Calu3 (cell line): Measurements from ENCODE around the gene TOB1. TPM values are rescaled to one million over a fixed set of nuclear protein-coding genes. Genes with fewer than 3 reads are reported as not detected.
"Not testable (repeated sequence)": the region's sequence is repeated elsewhere in the genome, so short reads cannot be mapped to it uniquely, and the experiment has no call there.

Experiments
- BruUV-seq: library from RNA; stranded (reverse); fragments of 400-500 nt; replicated peaks from 2 replicates; lab custom pipeline; 2021; lab: Mats Ljungman, UMichigan
- CTCF ChIA-PET: fragments of 300-600 bp; sonication (Branson Sonifier 250); formaldehyde crosslinking; loops from one replicate; lab custom pipeline; 2022; ENCODE audit warnings: antibody characterized with exemption; lab: Charles Lee
- DNase-seq: peaks from one replicate; pipeline ENCODE4 v3.0.0; 2022
- H3K27ac Mint-ChIP-seq: one replicate; pipeline ENCODE4 v1.8.0; 2022; ENCODE audit warnings: mixed read lengths; ENCODE audit not compliant: unreplicated experiment
- H3K27me3 Mint-ChIP-seq: one replicate; pipeline ENCODE4 v1.8.0; 2022; ENCODE audit warnings: mixed read lengths; ENCODE audit not compliant: unreplicated experiment
- H3K36me3 Mint-ChIP-seq: one replicate; pipeline ENCODE4 v1.8.0; 2022; ENCODE audit warnings: mild to moderate bottlenecking, moderate library complexity, mixed read lengths; ENCODE audit not compliant: insufficient read depth, unreplicated experiment
- H3K4me1 Mint-ChIP-seq: one replicate; pipeline ENCODE4 v1.8.0; 2022; ENCODE audit warnings: mild to moderate bottlenecking, low read depth, mixed read lengths; ENCODE audit not compliant: unreplicated experiment
- H3K4me3 Mint-ChIP-seq: one replicate; pipeline ENCODE4 v1.8.0; 2022; ENCODE audit warnings: mild to moderate bottlenecking, low read depth, moderate library complexity, mixed read lengths; ENCODE audit not compliant: unreplicated experiment
- H3K9me3 Mint-ChIP-seq: one replicate; pipeline ENCODE4 v1.8.0; 2022; ENCODE audit warnings: low read depth, mixed read lengths; ENCODE audit not compliant: unreplicated experiment
- intact Hi-C: fragments of 100-400 bp; cut with micrococcal nuclease; formaldehyde crosslinking; loops from one replicate; pipeline ENCODE4 v1.10.0; 2022; ENCODE audit not compliant: unreplicated experiment
- total RNA-seq: library from RNA; stranded (reverse); gene quantifications from 2 replicates; pipeline ENCODE4 v1.2.3, GENCODE V29; 2022
- TF ChIP-seq, protein P1 (sequence below): fragments of 200-600 bp; IDR thresholded peaks from one replicate; pipeline ENCODE4 v1.8.0; 2022; ENCODE audit warnings: antibody characterized with exemption; ENCODE audit not compliant: unreplicated experiment

The TOB1 gene
- total RNA-seq, 1 experiment from 2014 or later: 177 TPM

DNA sequence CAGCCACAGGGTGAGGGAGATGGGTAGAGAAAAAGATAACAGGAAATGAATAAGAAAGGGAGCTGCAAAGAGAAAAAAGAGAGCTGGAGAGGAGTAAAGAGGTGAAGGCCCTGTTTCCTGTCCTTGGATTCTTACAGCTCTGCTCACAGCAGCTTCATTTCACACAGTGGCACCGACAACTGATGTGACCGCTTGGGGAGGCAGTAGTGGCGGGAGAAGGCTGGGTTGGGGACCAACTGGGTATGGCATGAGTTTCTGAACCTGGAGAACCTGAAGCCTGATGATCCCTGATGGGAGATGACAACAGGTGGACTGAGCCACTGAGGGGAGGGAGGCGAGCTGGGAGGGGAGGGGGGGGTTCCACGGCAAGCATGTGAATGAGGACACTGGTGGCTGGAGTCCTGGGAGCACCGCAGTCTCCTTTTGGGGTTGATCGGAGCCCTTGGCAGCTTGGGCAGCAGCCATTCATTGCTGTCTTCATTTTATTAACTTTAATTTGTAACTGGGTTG, 34.3 kb upstream of the TOB1 start:
- H3K4me1 Mint-ChIP-seq: peaks cover 69% of the 10 kb centered on the region
- intact Hi-C loops: no loop called here
- no peak overlapping the region for H3K4me3 Mint-ChIP-seq
- BruUV-seq: no TSS peak
- TF ChIP-seq, protein P1, sequence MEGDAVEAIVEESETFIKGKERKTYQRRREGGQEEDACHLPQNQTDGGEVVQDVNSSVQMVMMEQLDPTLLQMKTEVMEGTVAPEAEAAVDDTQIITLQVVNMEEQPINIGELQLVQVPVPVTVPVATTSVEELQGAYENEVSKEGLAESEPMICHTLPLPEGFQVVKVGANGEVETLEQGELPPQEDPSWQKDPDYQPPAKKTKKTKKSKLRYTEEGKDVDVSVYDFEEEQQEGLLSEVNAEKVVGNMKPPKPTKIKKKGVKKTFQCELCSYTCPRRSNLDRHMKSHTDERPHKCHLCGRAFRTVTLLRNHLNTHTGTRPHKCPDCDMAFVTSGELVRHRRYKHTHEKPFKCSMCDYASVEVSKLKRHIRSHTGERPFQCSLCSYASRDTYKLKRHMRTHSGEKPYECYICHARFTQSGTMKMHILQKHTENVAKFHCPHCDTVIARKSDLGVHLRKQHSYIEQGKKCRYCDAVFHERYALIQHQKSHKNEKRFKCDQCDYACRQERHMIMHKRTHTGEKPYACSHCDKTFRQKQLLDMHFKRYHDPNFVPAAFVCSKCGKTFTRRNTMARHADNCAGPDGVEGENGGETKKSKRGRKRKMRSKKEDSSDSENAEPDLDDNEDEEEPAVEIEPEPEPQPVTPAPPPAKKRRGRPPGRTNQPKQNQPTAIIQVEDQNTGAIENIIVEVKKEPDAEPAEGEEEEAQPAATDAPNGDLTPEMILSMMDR: no peak
- H3K27ac Mint-ChIP-seq: no peak overlapping the region
- H3K36me3 Mint-ChIP-seq: peaks cover 20% of the 10 kb centered on the region
- CTCF ChIA-PET: interaction anchor here (0.9 kb wide), 1 partner anchor 22 kb away, joined by 4 read pairs; no protein-coding TSS in a partner anchor
- no peak for DNase-seq
- H3K9me3 Mint-ChIP-seq: peaks cover 2% of the 10 kb centered on the region
- H3K27me3 Mint-ChIP-seq: no peaks in the 10 kb centered on the region

DNA sequence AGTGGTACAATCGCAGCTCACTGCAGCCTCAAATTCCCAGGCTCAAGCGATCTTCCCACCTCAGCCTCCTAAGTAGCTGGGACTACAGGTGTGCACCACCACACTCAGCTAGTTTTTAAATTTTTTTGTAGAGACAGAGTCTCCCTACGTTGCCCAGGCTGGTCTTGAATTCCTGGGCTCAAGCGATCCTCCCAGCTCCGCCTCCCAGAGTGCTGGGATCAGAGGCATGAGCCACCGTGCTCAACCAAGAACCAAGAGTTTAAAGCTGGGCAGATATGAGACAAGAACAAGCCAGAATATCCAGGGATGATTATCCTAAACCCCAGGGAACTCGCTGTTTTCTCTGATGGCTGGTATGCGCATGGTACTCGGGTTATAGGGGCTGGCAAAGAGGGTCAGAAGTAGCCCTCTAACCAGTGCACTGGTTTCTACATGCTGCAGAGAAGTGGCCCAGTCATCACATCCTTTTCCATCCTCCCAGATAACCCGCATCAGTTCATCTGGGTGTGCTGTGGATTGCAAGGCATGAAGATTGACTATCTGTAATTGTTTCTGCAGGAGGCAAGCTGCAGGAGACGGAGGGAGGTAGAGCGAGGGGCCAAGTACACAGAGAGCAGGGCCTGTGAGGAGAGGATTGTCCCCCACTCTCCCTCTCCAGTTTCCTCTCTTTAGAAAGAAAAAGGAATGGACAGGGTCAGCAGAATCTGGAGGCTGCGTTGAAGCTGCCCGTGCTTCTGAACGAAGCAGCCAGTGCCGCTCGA, 33.6 kb upstream of the TOB1 start:
- H3K27ac Mint-ChIP-seq: no peak overlapping the region
- CTCF ChIA-PET: interaction anchor here (0.8 to 1.0 kb wide), 2 partner anchors 15 to 45 kb away, joined by 3 read pairs; no protein-coding TSS in a partner anchor

DNA sequence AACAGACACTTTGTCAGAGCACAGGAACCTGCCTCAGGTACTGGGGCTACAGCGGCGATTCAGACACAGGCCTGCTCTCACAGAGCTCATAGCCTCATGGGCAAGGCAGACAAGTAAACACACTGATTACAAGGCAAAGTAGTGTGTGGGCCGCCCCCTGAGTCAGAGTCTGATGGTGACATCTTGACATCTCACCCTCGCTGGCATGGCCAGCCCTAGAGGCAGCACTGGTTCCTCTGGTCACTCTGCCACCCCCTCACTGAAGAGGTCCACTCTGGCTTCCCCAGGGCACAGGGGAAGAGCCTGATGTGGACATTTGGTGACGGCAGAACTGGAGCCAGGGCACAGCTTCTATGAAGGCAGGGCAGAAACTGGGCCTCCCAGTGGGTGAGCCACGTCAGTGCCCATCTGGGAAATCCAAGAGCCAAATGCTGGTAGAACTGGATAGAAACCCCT, 32.9 kb upstream of the TOB1 start:
- no peaks in the 10 kb centered on the region for H3K27me3 Mint-ChIP-seq
- TF ChIP-seq, protein P1: no peak
- intact Hi-C loops: no loop called here
- no peak for DNase-seq
- H3K27ac Mint-ChIP-seq: no peak overlapping the region
- CTCF ChIA-PET: interaction anchor here (0.8 to 1.0 kb wide), 2 partner anchors 16 to 45 kb away, joined by 3 read pairs; no protein-coding TSS in a partner anchor
- peaks cover 68% of the 10 kb centered on the region for H3K4me1 Mint-ChIP-seq
- no TSS peak for BruUV-seq
- peaks cover 2% of the 10 kb centered on the region for H3K9me3 Mint-ChIP-seq
- no peak overlapping the region for H3K4me3 Mint-ChIP-seq
- H3K36me3 Mint-ChIP-seq: peaks cover 16% of the 10 kb centered on the region

More for the DNA sequence above, 33.6 kb upstream of the TOB1 start:
- no peak for DNase-seq
- Mint-ChIP-seq H3K9me3 (peaks cover 2% of the 10 kb centered on the region), H3K27me3 (no peaks in the 10 kb centered on the region), H3K36me3 (peaks cover 18% of the 10 kb centered on the region), H3K4me3 (no peak overlapping the region), H3K4me1 (peaks cover 71% of the 10 kb centered on the region)
- TF ChIP-seq, protein P1: no peak
- intact Hi-C loops: no loop called here
- no TSS peak for BruUV-seq

DNA sequence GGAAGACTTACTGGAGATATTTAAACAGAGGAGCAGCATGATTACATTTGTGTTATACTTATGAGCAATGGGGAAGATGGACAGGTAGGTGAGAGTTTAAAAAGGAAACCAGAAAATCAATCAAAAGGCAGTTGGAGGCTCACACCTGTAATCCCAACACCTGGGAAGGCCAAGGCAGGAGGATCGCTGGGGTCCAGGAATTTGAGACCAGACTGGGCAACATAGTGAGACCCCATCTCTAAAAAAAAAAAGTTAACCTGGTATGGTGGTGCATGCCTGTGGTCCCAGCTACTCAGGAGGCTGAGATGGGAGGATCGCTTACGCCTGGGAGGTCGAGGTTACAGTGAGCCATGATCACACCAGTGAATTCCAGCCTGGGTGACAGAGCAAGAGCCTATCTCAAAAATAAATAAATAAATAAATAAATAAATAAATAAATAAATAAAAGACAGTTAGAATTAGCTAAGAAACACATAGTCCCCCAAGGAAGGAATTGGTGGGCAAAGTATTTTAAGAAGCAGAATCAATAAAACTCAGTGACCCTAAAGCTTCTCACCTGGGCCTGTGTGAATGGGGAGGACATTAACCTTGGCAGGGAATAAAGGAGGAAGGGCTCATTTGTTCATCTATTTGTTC, 32.3 kb upstream of the TOB1 start:
- no TSS peak for BruUV-seq
- TF ChIP-seq, protein P1: no peak
- Mint-ChIP-seq H3K27ac (peak overlapping the region; percentile 1), H3K4me3 (no peak overlapping the region), H3K4me1 (peaks cover 68% of the 10 kb centered on the region), H3K27me3 (no peaks in the 10 kb centered on the region), H3K36me3 (peaks cover 17% of the 10 kb centered on the region), H3K9me3 (peaks cover 2% of the 10 kb centered on the region)
- CTCF ChIA-PET: interaction anchor here (0.8 to 1.0 kb wide), 2 partner anchors 16 to 46 kb away, joined by 3 read pairs; no protein-coding TSS in a partner anchor
- no peak for DNase-seq
- intact Hi-C loops: no loop called here

DNA sequence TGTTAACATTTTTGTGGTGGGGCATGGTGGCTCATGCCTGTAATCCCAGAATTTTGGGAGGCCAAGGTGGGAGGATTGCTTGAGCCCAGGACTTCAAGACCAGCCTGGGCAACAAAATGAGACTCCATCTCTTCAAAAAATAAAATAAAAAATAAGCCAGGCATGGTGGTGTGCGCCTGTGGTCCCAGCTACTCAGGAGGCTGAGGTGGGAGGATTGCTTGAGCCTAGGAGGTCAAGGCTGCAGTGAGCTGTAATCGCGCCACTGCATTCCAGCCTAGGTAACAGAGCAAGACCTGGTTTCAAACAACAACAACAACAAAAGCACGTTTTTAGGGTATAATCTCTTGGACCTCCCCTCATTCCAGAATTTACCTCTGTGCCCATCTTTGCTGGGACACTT, 28.4 kb upstream of the TOB1 start:
- CTCF ChIA-PET: interaction anchor here (0.7 kb wide), 1 partner anchor 200 kb away, joined by 3 read pairs; no protein-coding TSS in a partner anchor
- peaks cover 80% of the 10 kb centered on the region for H3K4me1 Mint-ChIP-seq
- intact Hi-C loops, H3K27ac Mint-ChIP-seq, DNase-seq, H3K9me3 Mint-ChIP-seq, H3K4me3 Mint-ChIP-seq, BruUV-seq, H3K27me3 Mint-ChIP-seq: not testable (repeated sequence)
- peaks cover 34% of the 10 kb centered on the region for H3K36me3 Mint-ChIP-seq
